Measurements from ENCODE around the gene TMIGD2.

GRCh38 chr19:4318460-4318859 is 16.3 kb upstream of the TMIGD2 start:
- no peak for TF ChIP-seq CTCF (IDR thresholded peaks at IDR 0.05)
- no peak for TF ChIP-seq REST (IDR thresholded peaks at IDR 0.05; ENCODE audit: insufficient read depth in 1 of 2, low read depth in 2 of 2, low read length in 1 of 2)
- TF ChIP-seq SIN3A (IDR thresholded peaks at IDR 0.05; ENCODE audit: borderline replicate concordance, insufficient read depth, low read depth, low read length) = no peak
- TF ChIP-seq POLR2AphosphoS5 (IDR thresholded peaks at IDR 0.05; ENCODE audit: low read depth, low read length) = no peak
